ENCODE results near the gene XBP1. TPM values are rescaled to one million over a fixed set of nuclear protein-coding genes. Genes with fewer than 3 reads are reported as not detected.

The XBP1 gene
- total and polyA plus RNA-seq, 2 of the 13 experiments (the other 11 are each of a cell fraction or from before 2014, with no cell fraction given): 416 to 427 TPM

GRCh38 chr22:28800308-28801041 lies at the start of gene XBP1 (continued):
- TF ChIP-seq CTCF (CRISPR knock-in tag; IDR thresholded peaks at IDR 0.05) (no peak), CREM (IDR thresholded peaks at IDR 0.05) (peak; percentile 38), CREM (CRISPR knock-in tag; IDR thresholded peaks at IDR 0.05) (no peak), ZXDC (CRISPR knock-in tag; IDR thresholded peaks at IDR 0.05) (peak; percentile 75), KMT2A (CRISPR knock-in tag; IDR thresholded peaks at IDR 0.05) (no peak), RFX5 (IDR thresholded peaks at IDR 0.05; ENCODE audit: low read depth, low read length) (peak; percentile 79), JDP2 (CRISPR knock-in tag; IDR thresholded peaks at IDR 0.05; ENCODE audit: borderline replicate concordance) (no peak), E2F1 (CRISPR knock-in tag; IDR thresholded peaks at IDR 0.05) (no peak), SATB2 (CRISPR knock-in tag; IDR thresholded peaks at IDR 0.05) (no peak; the same call in 1 of the 2 replicates), ZNF160 (CRISPR knock-in tag; IDR thresholded peaks at IDR 0.05) (no peak; the same call in 1 of the 2 replicates), RNF2 (conservative IDR thresholded peaks at IDR 0.05; ENCODE audit: low read depth) (0 out of 2 replicates have a peak, but pooled peaks have one; percentile 23), TRAFD1 (CRISPR knock-in tag; IDR thresholded peaks at IDR 0.05; ENCODE audit: borderline replicate concordance) (no peak), CCDC6 (CRISPR knock-in tag; IDR thresholded peaks at IDR 0.05) (peak; percentile 68; the same call in 1 of the 2 replicates), RXRB (CRISPR knock-in tag; IDR thresholded peaks at IDR 0.05; ENCODE audit: borderline replicate concordance) (peak; percentile 76), ELF1 (CRISPR knock-in tag; IDR thresholded peaks at IDR 0.05) (no peak), ZNF570 (CRISPR knock-in tag; IDR thresholded peaks at IDR 0.05; ENCODE audit: borderline replicate concordance) (0 out of 2 replicates have a peak, but pooled peaks have one; percentile 70), JARID2 (CRISPR knock-in tag; IDR thresholded peaks at IDR 0.05; ENCODE audit: insufficient replicate concordance) (no peak), ZNF550 (CRISPR knock-in tag; IDR thresholded peaks at IDR 0.05; ENCODE audit: borderline replicate concordance) (no peak), ZNF773 (CRISPR knock-in tag; IDR thresholded peaks at IDR 0.05; ENCODE audit: borderline replicate concordance) (no peak), ZNF616 (CRISPR knock-in tag; IDR thresholded peaks at IDR 0.05; ENCODE audit: low read depth) (peak; percentile 8; the same call in 1 of the 2 replicates), NR0B2 (CRISPR knock-in tag; IDR thresholded peaks at IDR 0.05) (peak; percentile 94), ZNF766 (CRISPR knock-in tag; IDR thresholded peaks at IDR 0.05; ENCODE audit: borderline replicate concordance) (no peak)

Data from HepG2 (cell line).